Keratinocyte (primary cell): ENCODE results near the gene ZNF831. TPM values are rescaled to one million over a fixed set of nuclear protein-coding genes. Genes with fewer than 3 reads are reported as not detected.
A peak's percentile ranks its signal among the peaks of the same experiment; 100 is the strongest.

ENCODE experiments used
- DNase-seq: peaks from one replicate; pipeline ENCODE4 v3.0.0-alpha.2; 2011; ENCODE audit warnings: low read depth, missing footprints, low spot score
- FAIRE-seq: peaks from 2 replicates; lab custom pipeline; 2011; peaks lifted over from hg19 to GRCh38; lab: Jason Lieb, UNC
- H2AFZ ChIP-seq: 2 replicates; pipeline ENCODE4 v1.6.0; 2012; ENCODE audit warnings: low read length, control low read depth, inconsistent platforms; ENCODE audit not compliant: control insufficient read depth
- H3K27ac ChIP-seq: 2 replicates; pipeline ENCODE4 v1.5.1; 2011; ENCODE audit warnings: low read length; ENCODE audit not compliant: control insufficient read depth, insufficient read depth
- H3K27me3 ChIP-seq: 3 replicates; pipeline ENCODE4 v1.6.0; 2011; ENCODE audit warnings: low read length; ENCODE audit not compliant: control insufficient read depth, insufficient read depth; ENCODE audit errors: extremely low read depth
- H3K36me3 ChIP-seq, 2 experiments: 2 replicates in 1 of 2; 3 replicates in 1 of 2; pipeline ENCODE4 v1.5.1; 2011; ENCODE audit warnings: low read length in 2 of 2, mild to moderate bottlenecking in 1 of 2; ENCODE audit not compliant: control insufficient read depth in 2 of 2, insufficient read depth in 2 of 2; ENCODE audit errors: extremely low read depth in 1 of 2
- H3K4me1 ChIP-seq: 3 replicates; pipeline ENCODE4 v1.5.1; 2011; ENCODE audit warnings: low read length; ENCODE audit not compliant: control insufficient read depth, insufficient read depth; ENCODE audit errors: extremely low read depth
- H3K4me2 ChIP-seq: 3 replicates; pipeline ENCODE4 v1.6.0; 2011; ENCODE audit warnings: low read depth, low read length; ENCODE audit not compliant: control insufficient read depth, insufficient read depth; ENCODE audit errors: extremely low read depth
- H3K4me3 ChIP-seq, 3 experiments: fragments of 200-600 bp in 1 of 3; sonication (generic) in 1 of 3; 2 replicates in 2 of 3; 3 replicates in 1 of 3; pipeline ENCODE4 v1.5.1; 2011 to 2016; ENCODE audit warnings: low read length in 3 of 3, mild to moderate bottlenecking in 3 of 3, control low read depth in 2 of 3, inconsistent platforms in 1 of 3, low read depth in 1 of 3, mixed read lengths in 1 of 3, mixed run types in 1 of 3, moderate library complexity in 1 of 3; ENCODE audit not compliant: control insufficient read depth in 2 of 3, insufficient read depth in 2 of 3; ENCODE audit errors: extremely low read depth in 1 of 3
- H3K79me2 ChIP-seq: 2 replicates; pipeline ENCODE4 v1.6.0; 2012; ENCODE audit warnings: low read length; ENCODE audit not compliant: control insufficient read depth, insufficient read depth
- H3K9ac ChIP-seq: 3 replicates; pipeline ENCODE4 v1.6.0; 2011; ENCODE audit warnings: low read length; ENCODE audit not compliant: control insufficient read depth, insufficient read depth; ENCODE audit errors: extremely low read depth
- H3K9me1 ChIP-seq: 3 replicates; pipeline ENCODE4 v1.6.0; 2011; ENCODE audit warnings: low read length; ENCODE audit not compliant: control insufficient read depth, insufficient read depth; ENCODE audit errors: extremely low read depth
- H3K9me3 ChIP-seq: 2 replicates; pipeline ENCODE4 v1.5.1; 2012; ENCODE audit warnings: low read depth, low read length; ENCODE audit not compliant: control insufficient read depth
- H4K20me1 ChIP-seq: 3 replicates; pipeline ENCODE4 v1.6.0; 2011; ENCODE audit warnings: low read length; ENCODE audit not compliant: control insufficient read depth, insufficient read depth; ENCODE audit errors: extremely low read depth
- CTCF ChIP-seq, 3 experiments: IDR thresholded peaks in 1 of 3; conservative IDR thresholded peaks in 1 of 3; optimal IDR thresholded peaks in 1 of 3; 2 replicates in 2 of 3; 3 replicates in 1 of 3; pipeline versions ENCODE3 to v1.5.1; 2011; ENCODE audit warnings: low read length in 3 of 3, mild to moderate bottlenecking in 3 of 3, moderate library complexity in 2 of 3, control low read depth in 1 of 3, inconsistent platforms in 1 of 3; ENCODE audit not compliant: insufficient read depth in 2 of 3; ENCODE audit errors: extremely low read depth in 1 of 3
- EZH2 ChIP-seq: IDR thresholded peaks from one replicate; pipeline ENCODE4 v1.6.1; 2012; ENCODE audit warnings: inconsistent platforms, mild to moderate bottlenecking, low read length, moderate library complexity
- dilution Hi-C: fragments of 300-500 bp; cut with MboI; formaldehyde crosslinking; loops from one replicate; pipeline ENCODE4 v1.7.0; 2020; ENCODE audit warnings: low sequenced_read_pairs; ENCODE audit not compliant: extremely low pct_ligation_motif_present
- polyA plus RNA-seq, 5 experiments: library from polyadenylated mRNA; depleted of rRNA in 3 of 5; stranded (reverse) in 3 of 5; stranded (forward) in 1 of 5; unstranded in 1 of 5; fragments of >200 nt; gene quantifications; 1 replicate in 1 of 5; 2 replicates in 3 of 5; 3 replicates in 1 of 5; pipeline versions ENCODE4 v1.2.1 to v1.2.3, GENCODE V29; 2011 to 2012; ENCODE audit warnings: missing spikeins in 2 of 5, low read depth in 1 of 5, low replicate concordance in 1 of 5

Gene ZNF831
- polyA plus RNA-seq, 1 donor (not counting 4 experiments of a cell fraction or from before 2014, with no cell fraction given): not detected

GRCh38 chr20:59150821-59151251 lies 12.8 kb upstream of the ZNF831 start:
- TF ChIP-seq EZH2 (peak; percentile 35), CTCF (optimal IDR thresholded peaks at IDR 0.05 in 1 of 3, IDR thresholded peaks at IDR 0.05 in 1 of 3, conservative IDR thresholded peaks at IDR 0.05 in 1 of 3; ENCODE audit: extremely low read depth in 1 of 3, insufficient read depth in 2 of 3, low read length in 3 of 3) (no peak)
- Histone ChIP-seq H3K9me3 (no peaks in the 10 kb centered on the region), H3K9me1 (no peaks in the 10 kb centered on the region), H3K27me3 (peaks cover 63% of the 10 kb centered on the region), H3K79me2 (no peaks in the 10 kb centered on the region), H4K20me1 (no peaks in the 10 kb centered on the region), H3K4me2 (no peak overlapping the region), H3K4me1 (no peaks in the 10 kb centered on the region), H3K36me3 (no peaks in the 10 kb centered on the region), H2AFZ (no peak overlapping the region), H3K4me3 (no peak overlapping the region), H3K9ac (no peak overlapping the region), H3K27ac (no peak overlapping the region)
- FAIRE-seq (no peak), DNase-seq (no peak)
- dilution Hi-C loops: no loop called here

- H3K79me2 ChIP-seq: no peaks in the 10 kb centered on the region
- DNase-seq (no peak), FAIRE-seq (no peak)
- no peak overlapping the region for H3K4me3 ChIP-seq
- H3K9ac ChIP-seq: no peak overlapping the region
- H3K4me1 ChIP-seq: no peaks in the 10 kb centered on the region
- H4K20me1 ChIP-seq: no peaks in the 10 kb centered on the region
- H3K9me3 ChIP-seq: no peaks in the 10 kb centered on the region
- no peak overlapping the region for H2AFZ ChIP-seq
- no peaks in the 10 kb centered on the region for H3K9me1 ChIP-seq
- H3K27ac ChIP-seq: no peak overlapping the region
- dilution Hi-C loops: no loop called here
- H3K36me3 ChIP-seq: no peaks in the 10 kb centered on the region
- H3K27me3 ChIP-seq: peaks cover 63% of the 10 kb centered on the region
- TF ChIP-seq EZH2 (no peak), CTCF (optimal IDR thresholded peaks at IDR 0.05 in 1 of 3, IDR thresholded peaks at IDR 0.05 in 1 of 3, conservative IDR thresholded peaks at IDR 0.05 in 1 of 3; ENCODE audit: extremely low read depth in 1 of 3, insufficient read depth in 2 of 3, low read length in 3 of 3) (no peak)
- no peak overlapping the region for H3K4me2 ChIP-seq
Observed at GRCh38 chr20:59151391-59151790, 12.2 kb upstream of the ZNF831 start.
